ENCODE measurements around the gene STK33.

Gene STK33

GRCh38 chr11:8351223-8351622 is 242.8 kb downstream of the STK33 start:
- Histone ChIP-seq H3K27ac (no peak overlapping the region), H3K4me3 (ENCODE audit: low read depth, low read length) (no peak overlapping the region), H3K36me3 (no peaks in the 10 kb centered on the region), H3K27me3 (ENCODE audit: insufficient read depth, low read depth, severe bottlenecking) (no peaks in the 10 kb centered on the region), H3K9me3 (ENCODE audit: severe bottlenecking) (no peaks in the 10 kb centered on the region)
- DNase-seq, result no peak
- TF ChIP-seq CTCF (IDR thresholded peaks at IDR 0.05; ENCODE audit: low read depth, low read length), result no peak

GRCh38 chr11:8347978-8348377 is 246.1 kb downstream of the STK33 start:
- TF ChIP-seq CTCF (IDR thresholded peaks at IDR 0.05; ENCODE audit: low read depth, low read length), result no peak
- Histone ChIP-seq H3K27me3 (ENCODE audit: insufficient read depth, low read depth, severe bottlenecking) (no peaks in the 10 kb centered on the region), H3K36me3 (no peaks in the 10 kb centered on the region), H3K27ac (no peak overlapping the region), H3K4me3 (ENCODE audit: low read depth, low read length) (no peak overlapping the region), H3K9me3 (ENCODE audit: severe bottlenecking) (no peaks in the 10 kb centered on the region)
- no peak for DNase-seq

- TF ChIP-seq CTCF (IDR thresholded peaks at IDR 0.05; ENCODE audit: low read depth, low read length), result no peak
- Histone ChIP-seq H3K9me3 (ENCODE audit: severe bottlenecking) (no peaks in the 10 kb centered on the region), H3K36me3 (no peaks in the 10 kb centered on the region), H3K4me3 (ENCODE audit: low read depth, low read length) (no peak overlapping the region), H3K27me3 (ENCODE audit: insufficient read depth, low read depth, severe bottlenecking) (no peaks in the 10 kb centered on the region), H3K27ac (no peak overlapping the region)
- DNase-seq, result no peak
Measured at GRCh38 chr11:8346157-8346755, 247.8 kb downstream of the STK33 start.

GRCh38 chr11:8345179-8345578 is 248.8 kb downstream of the STK33 start:
- H3K27me3 ChIP-seq (ENCODE audit: insufficient read depth, low read depth, severe bottlenecking), result no peaks in the 10 kb centered on the region
- H3K4me3 ChIP-seq (ENCODE audit: low read depth, low read length), result no peak overlapping the region
- H3K27ac ChIP-seq, result no peak overlapping the region
- no peak for TF ChIP-seq CTCF (IDR thresholded peaks at IDR 0.05; ENCODE audit: low read depth, low read length)
- no peak for DNase-seq
- no peaks in the 10 kb centered on the region for H3K36me3 ChIP-seq
- no peaks in the 10 kb centered on the region for H3K9me3 ChIP-seq (ENCODE audit: severe bottlenecking)

GRCh38 chr11:8344346-8344745 is 249.7 kb downstream of the STK33 start:
- Histone ChIP-seq H3K36me3 (no peaks in the 10 kb centered on the region), H3K27ac (no peak overlapping the region), H3K4me3 (ENCODE audit: low read depth, low read length) (no peak overlapping the region), H3K27me3 (ENCODE audit: insufficient read depth, low read depth, severe bottlenecking) (no peaks in the 10 kb centered on the region), H3K9me3 (ENCODE audit: severe bottlenecking) (no peaks in the 10 kb centered on the region)
- no peak for DNase-seq
- TF ChIP-seq CTCF (IDR thresholded peaks at IDR 0.05; ENCODE audit: low read depth, low read length), result no peak
